ENCODE results near the gene TENM4.

Gene TENM4

GRCh38 chr11:79348976-79349682 is 91.7 kb downstream of the TENM4 start:
- no peak for DNase-seq (ENCODE audit: low read depth in 2 of 2, low spot score in 1 of 2)

- no peak for DNase-seq (ENCODE audit: low read depth in 2 of 2, low spot score in 1 of 2)
These were observed 94.8 kb downstream of the TENM4 start for GRCh38 chr11:79346021-79346420.

- no peak for DNase-seq (ENCODE audit: low read depth in 2 of 2, low spot score in 1 of 2)
These were observed 96.0 kb downstream of the TENM4 start for GRCh38 chr11:79344753-79345294.

GRCh38 chr11:79342686-79343085 is 98.1 kb downstream of the TENM4 start:
- DNase-seq (ENCODE audit: low read depth in 2 of 2, low spot score in 1 of 2), result no peak

- DNase-seq (ENCODE audit: low read depth in 2 of 2, low spot score in 1 of 2), result no peak
These were observed 98.6 kb downstream of the TENM4 start for GRCh38 chr11:79342236-79342635.

- DNase-seq (ENCODE audit: low read depth in 2 of 2, low spot score in 1 of 2), result no peak
These were observed 100.3 kb downstream of the TENM4 start for GRCh38 chr11:79340535-79340934.

- no peak for DNase-seq (ENCODE audit: low read depth in 2 of 2, low spot score in 1 of 2)
These were observed 103.9 kb downstream of the TENM4 start for GRCh38 chr11:79336797-79337517.

- DNase-seq (ENCODE audit: low read depth in 2 of 2, low spot score in 1 of 2), result no peak
These were observed 105.1 kb downstream of the TENM4 start for GRCh38 chr11:79335681-79336080.

- DNase-seq (ENCODE audit: low read depth in 2 of 2, low spot score in 1 of 2), result no peak
These were observed 107.5 kb downstream of the TENM4 start for GRCh38 chr11:79333355-79333754.

GRCh38 chr11:79332017-79332416 is 108.8 kb downstream of the TENM4 start:
- no peak for DNase-seq (ENCODE audit: low read depth in 2 of 2, low spot score in 1 of 2)

GRCh38 chr11:79331203-79331901 is 109.5 kb downstream of the TENM4 start:
- DNase-seq (ENCODE audit: low read depth in 2 of 2, low spot score in 1 of 2), result no peak

GRCh38 chr11:79330651-79331050 is 110.2 kb downstream of the TENM4 start:
- no peak for DNase-seq (ENCODE audit: low read depth in 2 of 2, low spot score in 1 of 2)

GRCh38 chr11:79329561-79329960 is 111.3 kb downstream of the TENM4 start:
- no peak for DNase-seq (ENCODE audit: low read depth in 2 of 2, low spot score in 1 of 2)

- no peak for DNase-seq (ENCODE audit: low read depth in 2 of 2, low spot score in 1 of 2)
These were observed 112.4 kb downstream of the TENM4 start for GRCh38 chr11:79328402-79328801.

GRCh38 chr11:79325851-79326250 is 115.0 kb downstream of the TENM4 start:
- DNase-seq (ENCODE audit: low read depth in 2 of 2, low spot score in 1 of 2), result no peak

- DNase-seq (ENCODE audit: low read depth in 2 of 2, low spot score in 1 of 2), result no peak
These were observed 119.6 kb downstream of the TENM4 start for GRCh38 chr11:79321263-79321662.

GRCh38 chr11:79314906-79315689 is 125.7 kb downstream of the TENM4 start:
- no peak for DNase-seq (ENCODE audit: low read depth in 2 of 2, low spot score in 1 of 2)

GRCh38 chr11:79313530-79313913 is 127.3 kb downstream of the TENM4 start:
- DNase-seq (ENCODE audit: low read depth in 2 of 2, low spot score in 1 of 2), result no peak

GRCh38 chr11:79312617-79313529 is 128.0 kb downstream of the TENM4 start:
- DNase-seq (ENCODE audit: low read depth in 2 of 2, low spot score in 1 of 2), result no peak

GRCh38 chr11:79311461-79311860 is 129.4 kb downstream of the TENM4 start:
- DNase-seq (ENCODE audit: low read depth in 2 of 2, low spot score in 1 of 2), result no peak

All from stimulated activated CD8-positive, alpha-beta memory T cell treated with anti-CD3 and anti-CD28 coated beads, Interleukin-4, amount 100 ng/mL, for 1 hour (primary cell).